Activated CD4-positive, alpha-beta T cell treated with anti-CD3 and anti-CD28 coated beads for 4 hours (primary cell): ENCODE data around the gene SRD5A3.

Experiments
- DNase-seq, 2 donors: peaks; one replicate each; pipeline ENCODE4 v3.0.0-alpha.2; 2020

Gene SRD5A3

DNA sequence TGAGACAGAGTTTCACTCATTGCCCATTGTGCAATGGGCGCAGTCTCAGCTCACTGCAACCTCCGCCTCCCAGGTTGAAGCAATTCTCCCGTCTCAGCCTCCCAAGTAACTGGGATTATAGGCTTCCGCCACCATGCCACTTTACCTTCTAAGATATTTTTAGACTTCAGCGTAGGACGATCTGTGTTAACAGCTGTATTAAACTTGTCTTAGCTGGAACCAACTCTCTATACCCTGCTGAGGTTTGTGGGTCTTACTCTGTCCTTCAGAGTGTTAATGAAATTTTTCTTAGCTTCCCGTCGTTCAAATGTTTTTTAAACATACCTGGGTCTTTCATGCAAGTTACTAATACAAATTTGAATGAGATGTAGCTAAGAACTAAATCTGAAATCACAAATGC lies 64.4 kb downstream of the SRD5A3 start:
- DNase-seq, result no peak

DNA sequence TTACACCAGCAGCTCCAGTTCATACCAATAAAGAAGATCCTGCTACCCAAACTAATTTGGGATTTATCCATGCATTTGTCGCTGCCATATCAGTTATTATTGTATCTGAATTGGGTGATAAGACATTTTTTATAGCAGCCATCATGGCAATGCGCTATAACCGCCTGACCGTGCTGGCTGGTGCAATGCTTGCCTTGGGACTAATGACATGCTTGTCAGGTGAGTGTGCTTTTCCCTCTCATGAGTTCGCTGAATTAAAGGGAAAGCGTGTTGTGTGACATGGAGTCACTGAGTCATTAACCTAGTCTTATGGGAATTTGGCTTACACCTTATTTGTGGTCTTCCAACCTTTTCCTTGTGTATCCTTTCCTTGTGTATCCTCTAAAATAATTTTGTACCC lies 65.6 kb downstream of the SRD5A3 start:
- DNase-seq, result no peak

DNA sequence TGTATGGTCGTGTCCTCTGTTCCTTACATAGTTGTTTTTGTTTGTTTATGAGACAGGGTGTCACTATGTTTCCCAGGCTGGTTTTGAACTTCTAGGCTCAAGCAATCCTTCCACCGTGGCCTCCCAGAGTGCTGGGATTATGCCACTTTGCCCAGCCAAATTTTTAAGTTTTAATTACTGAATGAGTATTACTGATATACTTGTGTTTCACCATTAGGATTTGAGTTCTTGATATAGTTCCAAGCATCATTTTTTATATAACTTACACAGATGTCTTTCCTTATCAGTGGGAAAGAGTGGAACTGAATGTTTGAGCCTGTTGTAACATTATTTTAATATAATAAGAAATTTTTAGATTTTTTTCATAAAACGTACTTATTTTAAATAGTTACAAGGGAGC lies 70.1 kb downstream of the SRD5A3 start:
- DNase-seq, result no peak
